ENCODE data around the gene NECAB2.

GRCh38 chr16:83937922-83938885, 29.8 kb upstream of the NECAB2 start:
- TF ChIP-seq POLR2AphosphoS5 (IDR thresholded peaks at IDR 0.05) (no peak), CTCF (IDR thresholded peaks at IDR 0.05) (no peak), POLR2A (IDR thresholded peaks at IDR 0.05) (no peak), EP300 (IDR thresholded peaks at IDR 0.05) (no peak)

Measured in gastroesophageal sphincter (tissue), 3 donors.